Neural cell (in vitro differentiated cells): ENCODE results near the gene ADCK2. TPM values are rescaled to one million over a fixed set of nuclear protein-coding genes. Genes with fewer than 3 reads are reported as not detected.

Experiments
- H2AFZ ChIP-seq: fragments of 200-600, 300-800 bp; sonication (generic), shearing (Covaris generic); 2 replicates; pipeline ENCODE4 v1.6.0; 2014; ENCODE audit warnings: low read depth, mild to moderate bottlenecking, antibody characterized with exemption, low read length, moderate library complexity
- H3F3A ChIP-seq: fragments of 200-600 bp; shearing (Covaris generic); 2 replicates; pipeline ENCODE4 v1.6.1; 2016; ENCODE audit warnings: mild to moderate bottlenecking, moderate library complexity, mixed read lengths, antibody characterized with exemption, low read length; ENCODE audit not compliant: insufficient read depth, poor library complexity, severe bottlenecking
- H3K27ac ChIP-seq: fragments of 200-600, 300-800 bp; sonication (generic), shearing (Covaris generic); 2 replicates; pipeline ENCODE4 v1.5.1; 2014; ENCODE audit warnings: mild to moderate bottlenecking, low read length, moderate library complexity
- H3K27me3 ChIP-seq: fragments of 300-800, 200-600 bp; sonication (generic), shearing (Covaris generic); 2 replicates; pipeline ENCODE4 v1.6.0; 2014; ENCODE audit warnings: mild to moderate bottlenecking, low read depth, low read length, moderate library complexity; ENCODE audit not compliant: insufficient read depth
- H3K36me3 ChIP-seq: fragments of 300-800, 200-600 bp; sonication (generic), shearing (Covaris generic); 2 replicates; pipeline ENCODE4 v1.5.1; 2014; ENCODE audit warnings: mild to moderate bottlenecking, antibody characterized with exemption, low read length, moderate library complexity; ENCODE audit not compliant: insufficient read depth
- H3K4me2 ChIP-seq: fragments of 300-800, 200-600 bp; sonication (generic), shearing (Covaris generic); 2 replicates; pipeline ENCODE4 v1.6.0; 2014; ENCODE audit warnings: mild to moderate bottlenecking, low read length
- H3K4me3 ChIP-seq: fragments of 300-800, 200-600 bp; sonication (generic), shearing (Covaris generic); 2 replicates; pipeline ENCODE4 v1.5.1; 2014; ENCODE audit warnings: mild to moderate bottlenecking, low read length, moderate library complexity
- H3K79me2 ChIP-seq: fragments of 200-600 bp; shearing (Covaris generic); replicated peaks from 2 replicates; pipeline ENCODE4 v1.6.0; 2014; ENCODE audit warnings: mild to moderate bottlenecking, low read length, moderate library complexity; ENCODE audit not compliant: insufficient read depth
- H3K9ac ChIP-seq: fragments of 300-800, 200-600 bp; sonication (generic), shearing (Covaris generic); 2 replicates; pipeline ENCODE4 v1.6.1; 2016; ENCODE audit warnings: mild to moderate bottlenecking, low read length, mixed read lengths
- H3K9me2 ChIP-seq: fragments of 200-600 bp; shearing (Covaris generic); 2 replicates; pipeline ENCODE4 v1.6.1; 2016; ENCODE audit warnings: mild to moderate bottlenecking, low read length, mixed read lengths; ENCODE audit not compliant: insufficient read depth
- H3K9me3 ChIP-seq: fragments of 200-600, 300-800 bp; sonication (generic), shearing (Covaris generic); 2 replicates; pipeline ENCODE4 v1.6.1; 2016; ENCODE audit warnings: mild to moderate bottlenecking, mixed run types, low read length, moderate library complexity, mixed read lengths
- H4K20me1 ChIP-seq: fragments of 200-600 bp; shearing (Covaris generic); 2 replicates; pipeline ENCODE4 v1.6.1; 2016; ENCODE audit warnings: mild to moderate bottlenecking, mixed run types; ENCODE audit not compliant: insufficient read depth
- EP300 ChIP-seq: fragments of 450-650 bp; conservative IDR thresholded peaks from 2 replicates; pipeline ENCODE4 v1.6.1; 2014; ENCODE audit warnings: antibody characterized with exemption, mild to moderate bottlenecking, moderate library complexity; ENCODE audit not compliant: poor library complexity, severe bottlenecking
- EZH2 ChIP-seq: fragments of 200-600, 300-800 bp; shearing (Covaris generic), sonication (generic); IDR thresholded peaks from 2 replicates; pipeline ENCODE4 v1.6.1; 2014; ENCODE audit warnings: antibody characterized with exemption, low read length, borderline replicate concordance, mild to moderate bottlenecking; ENCODE audit not compliant: insufficient read depth, poor library complexity, severe bottlenecking
- MXI1 ChIP-seq: fragments of 450-650 bp; conservative IDR thresholded peaks from 2 replicates; pipeline ENCODE4 v1.6.1; 2014; ENCODE audit warnings: antibody characterized with exemption, mild to moderate bottlenecking; ENCODE audit not compliant: poor library complexity, severe bottlenecking
- POLR2AphosphoS5 ChIP-seq: IDR thresholded peaks from 2 replicates; pipeline ENCODE4 v1.6.1; 2012
- RAD21 ChIP-seq: fragments of 450-650 bp; conservative IDR thresholded peaks from 2 replicates; pipeline ENCODE4 v1.6.1; 2014; ENCODE audit warnings: antibody characterized with exemption, mild to moderate bottlenecking, moderate library complexity
- SMC3 ChIP-seq: fragments of 450-650 bp; conservative IDR thresholded peaks from 2 replicates; pipeline ENCODE4 v1.6.1; 2014; ENCODE audit warnings: antibody characterized with exemption, mild to moderate bottlenecking, moderate library complexity; ENCODE audit not compliant: poor library complexity
- polyA plus RNA-seq: library from polyadenylated mRNA; depleted of rRNA; stranded (reverse); fragments of >200 nt; gene quantifications from 2 replicates; pipeline ENCODE4 v1.2.3, GENCODE V29; 2014
- TF ChIP-seq, protein P1 (sequence below): fragments of 450-650 bp; IDR thresholded peaks from 2 replicates; pipeline ENCODE4 v1.5.1; 2014; ENCODE audit warnings: antibody characterized with exemption, mild to moderate bottlenecking, moderate library complexity; ENCODE audit not compliant: poor library complexity, severe bottlenecking
- TF ChIP-seq, protein P2 (sequence below): IDR thresholded peaks from 2 replicates; pipeline ENCODE4 v1.6.1; 2012; ENCODE audit warnings: borderline replicate concordance

The ADCK2 gene
- polyA plus RNA-seq, 1 donor from 2014 or later, result 20.2 TPM

DNA sequence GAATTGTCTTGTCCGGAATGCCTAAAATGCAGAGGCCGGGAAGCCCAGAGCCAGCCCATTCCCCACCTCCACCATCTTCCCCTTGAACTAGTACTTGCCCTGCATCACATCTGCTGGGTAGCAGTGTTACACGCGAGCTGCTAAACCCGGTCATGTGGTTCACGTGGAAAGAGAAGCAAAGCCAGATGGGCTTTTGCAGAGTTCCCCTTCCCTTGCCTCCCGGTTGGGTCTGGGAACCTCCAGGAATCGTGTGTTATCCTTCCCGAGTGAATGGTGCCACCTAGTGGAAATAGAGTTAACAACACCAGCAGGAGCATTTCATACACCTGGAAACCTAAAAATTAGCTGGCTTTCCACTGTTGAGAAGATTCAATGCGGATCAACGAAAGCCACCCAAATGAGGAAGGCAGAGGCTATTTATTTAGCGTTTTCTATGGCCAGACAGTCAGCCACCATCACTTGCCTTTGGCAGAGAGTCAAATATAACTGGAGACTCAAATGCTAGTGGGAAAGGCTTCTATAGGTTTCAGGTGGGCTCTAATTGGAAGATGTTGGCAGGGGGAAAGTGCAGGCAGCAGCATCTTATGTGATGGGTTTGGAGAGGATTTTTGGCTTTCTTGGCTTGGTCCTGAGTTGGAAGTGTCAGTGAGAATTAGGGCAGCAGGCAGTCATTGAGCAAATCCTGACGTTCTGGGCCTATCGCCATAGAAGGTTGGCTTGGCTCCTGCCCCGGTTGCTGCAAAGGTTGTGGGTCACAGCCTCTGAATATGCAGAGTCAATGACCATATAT, 19.2 kb upstream of the ADCK2 start:
- Histone ChIP-seq H3K36me3 (no peaks in the 10 kb centered on the region), H3K27ac (no peak overlapping the region), H3F3A (no peaks in the 10 kb centered on the region), H3K79me2 (no peaks in the 10 kb centered on the region), H4K20me1 (no peaks in the 10 kb centered on the region), H2AFZ (no peak overlapping the region), H3K9me3 (no peaks in the 10 kb centered on the region), H3K27me3 (no peaks in the 10 kb centered on the region), H3K4me2 (no peak overlapping the region), H3K4me3 (no peak overlapping the region), H3K9ac (no peak overlapping the region), H3K9me2 (no peaks in the 10 kb centered on the region)
- TF ChIP-seq SMC3 (peak; percentile 96), RAD21 (peak; percentile 97), MXI1 (peak; percentile 65), EZH2 (no peak)
- TF ChIP-seq, protein P1, sequence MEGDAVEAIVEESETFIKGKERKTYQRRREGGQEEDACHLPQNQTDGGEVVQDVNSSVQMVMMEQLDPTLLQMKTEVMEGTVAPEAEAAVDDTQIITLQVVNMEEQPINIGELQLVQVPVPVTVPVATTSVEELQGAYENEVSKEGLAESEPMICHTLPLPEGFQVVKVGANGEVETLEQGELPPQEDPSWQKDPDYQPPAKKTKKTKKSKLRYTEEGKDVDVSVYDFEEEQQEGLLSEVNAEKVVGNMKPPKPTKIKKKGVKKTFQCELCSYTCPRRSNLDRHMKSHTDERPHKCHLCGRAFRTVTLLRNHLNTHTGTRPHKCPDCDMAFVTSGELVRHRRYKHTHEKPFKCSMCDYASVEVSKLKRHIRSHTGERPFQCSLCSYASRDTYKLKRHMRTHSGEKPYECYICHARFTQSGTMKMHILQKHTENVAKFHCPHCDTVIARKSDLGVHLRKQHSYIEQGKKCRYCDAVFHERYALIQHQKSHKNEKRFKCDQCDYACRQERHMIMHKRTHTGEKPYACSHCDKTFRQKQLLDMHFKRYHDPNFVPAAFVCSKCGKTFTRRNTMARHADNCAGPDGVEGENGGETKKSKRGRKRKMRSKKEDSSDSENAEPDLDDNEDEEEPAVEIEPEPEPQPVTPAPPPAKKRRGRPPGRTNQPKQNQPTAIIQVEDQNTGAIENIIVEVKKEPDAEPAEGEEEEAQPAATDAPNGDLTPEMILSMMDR, result peak; percentile 94
- TF ChIP-seq, protein P2, sequence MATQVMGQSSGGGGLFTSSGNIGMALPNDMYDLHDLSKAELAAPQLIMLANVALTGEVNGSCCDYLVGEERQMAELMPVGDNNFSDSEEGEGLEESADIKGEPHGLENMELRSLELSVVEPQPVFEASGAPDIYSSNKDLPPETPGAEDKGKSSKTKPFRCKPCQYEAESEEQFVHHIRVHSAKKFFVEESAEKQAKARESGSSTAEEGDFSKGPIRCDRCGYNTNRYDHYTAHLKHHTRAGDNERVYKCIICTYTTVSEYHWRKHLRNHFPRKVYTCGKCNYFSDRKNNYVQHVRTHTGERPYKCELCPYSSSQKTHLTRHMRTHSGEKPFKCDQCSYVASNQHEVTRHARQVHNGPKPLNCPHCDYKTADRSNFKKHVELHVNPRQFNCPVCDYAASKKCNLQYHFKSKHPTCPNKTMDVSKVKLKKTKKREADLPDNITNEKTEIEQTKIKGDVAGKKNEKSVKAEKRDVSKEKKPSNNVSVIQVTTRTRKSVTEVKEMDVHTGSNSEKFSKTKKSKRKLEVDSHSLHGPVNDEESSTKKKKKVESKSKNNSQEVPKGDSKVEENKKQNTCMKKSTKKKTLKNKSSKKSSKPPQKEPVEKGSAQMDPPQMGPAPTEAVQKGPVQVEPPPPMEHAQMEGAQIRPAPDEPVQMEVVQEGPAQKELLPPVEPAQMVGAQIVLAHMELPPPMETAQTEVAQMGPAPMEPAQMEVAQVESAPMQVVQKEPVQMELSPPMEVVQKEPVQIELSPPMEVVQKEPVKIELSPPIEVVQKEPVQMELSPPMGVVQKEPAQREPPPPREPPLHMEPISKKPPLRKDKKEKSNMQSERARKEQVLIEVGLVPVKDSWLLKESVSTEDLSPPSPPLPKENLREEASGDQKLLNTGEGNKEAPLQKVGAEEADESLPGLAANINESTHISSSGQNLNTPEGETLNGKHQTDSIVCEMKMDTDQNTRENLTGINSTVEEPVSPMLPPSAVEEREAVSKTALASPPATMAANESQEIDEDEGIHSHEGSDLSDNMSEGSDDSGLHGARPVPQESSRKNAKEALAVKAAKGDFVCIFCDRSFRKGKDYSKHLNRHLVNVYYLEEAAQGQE, result peak; percentile 70

DNA sequence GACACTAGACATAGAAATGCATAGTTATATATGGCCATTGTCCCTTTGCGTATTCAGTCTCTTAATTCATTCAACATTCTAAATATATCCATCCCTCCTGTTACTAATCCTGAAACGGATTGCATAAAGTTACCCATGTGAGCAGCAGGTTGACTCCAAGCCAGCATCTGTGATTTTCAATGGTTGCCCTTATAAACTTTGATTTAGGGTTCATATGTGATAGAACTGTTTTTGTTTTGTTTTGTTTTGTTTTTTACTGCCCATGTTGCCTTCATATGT, 18.7 kb upstream of the ADCK2 start:
- Histone ChIP-seq H3K4me2 (no peak overlapping the region), H3K27me3 (no peaks in the 10 kb centered on the region), H3K79me2 (no peaks in the 10 kb centered on the region), H3F3A (no peaks in the 10 kb centered on the region), H3K9me3 (no peaks in the 10 kb centered on the region), H4K20me1 (no peaks in the 10 kb centered on the region), H2AFZ (no peak overlapping the region), H3K27ac (no peak overlapping the region), H3K9me2 (no peaks in the 10 kb centered on the region), H3K36me3 (no peaks in the 10 kb centered on the region), H3K4me3 (no peak overlapping the region), H3K9ac (no peak overlapping the region)
- TF ChIP-seq, protein P1, result no peak
- no peak for TF ChIP-seq SMC3
- TF ChIP-seq POLR2AphosphoS5, result no peak
- TF ChIP-seq MXI1, result no peak
- TF ChIP-seq EZH2, result no peak
- no peak for TF ChIP-seq EP300
- TF ChIP-seq RAD21, result no peak
